Lower lobe of right lung (tissue), 2 donors: Measurements from ENCODE around the gene MPPED1. TPM values are rescaled to one million over a fixed set of nuclear protein-coding genes. Genes with fewer than 3 reads are reported as not detected.

Experiments
- ATAC-seq, 2 donors: fragments of 200-7000 bp; cut with Tn5 transposase; one replicate each; pipeline ENCODE4 v1.9.1; 2020 to 2022; ENCODE audit warnings: mild to moderate bottlenecking in 2 of 2, moderate library complexity in 2 of 2
- DNase-seq: peaks from one replicate; pipeline ENCODE4 v3.0.0-alpha.2; 2020
- H3K27ac ChIP-seq: fragments of 200-600 bp; one replicate; pipeline ENCODE4 v1.8.0; 2022
- H3K27me3 ChIP-seq: fragments of 200-600 bp; one replicate; pipeline ENCODE4 v1.8.0; 2022; ENCODE audit warnings: low read depth
- H3K36me3 ChIP-seq: fragments of 200-600 bp; one replicate; pipeline ENCODE4 v1.8.0; 2022; ENCODE audit warnings: mild to moderate bottlenecking
- H3K4me1 ChIP-seq: fragments of 200-600 bp; one replicate; pipeline ENCODE4 v1.8.0; 2022
- H3K4me3 ChIP-seq: fragments of 200-600 bp; one replicate; pipeline ENCODE4 v1.8.0; 2022; ENCODE audit warnings: mild to moderate bottlenecking
- H3K9me3 ChIP-seq: fragments of 200-600 bp; one replicate; pipeline ENCODE4 v1.8.0; 2022
- CTCF ChIP-seq: fragments of 200-600 bp; IDR thresholded peaks from one replicate; pipeline ENCODE4 v1.8.0; 2022; ENCODE audit warnings: antibody characterized with exemption, mild to moderate bottlenecking
- intact Hi-C: fragments of 100-400 bp; cut with DNase I; formaldehyde crosslinking; loops from one replicate; pipeline ENCODE4 v1.11.0; 2022
- total RNA-seq: library from RNA; stranded (reverse); fragmentation: NEBNext Ultra II Directional; extraction: Animal tissue kit (Norgen Biotek cat#: 25700); gene quantifications from one replicate; pipeline ENCODE4 v1.2.1, GENCODE V29; 2021
- donor health status: DM: no; HTN: yes; CAD: no; lungs with severe emphysema.

Gene MPPED1
- total RNA-seq, 1 donor from 2014 or later = not detected

GRCh38 chr22:43515902-43516301, 104.1 kb downstream of the MPPED1 start:
- intact Hi-C loops = no loop called here
- no peak for TF ChIP-seq CTCF
- peaks cover 13% of the 10 kb centered on the region for H3K27me3 ChIP-seq
- no peaks in the 10 kb centered on the region for H3K4me1 ChIP-seq
- no peaks in the 10 kb centered on the region for H3K36me3 ChIP-seq
- no peak for ATAC-seq
- no peaks in the 10 kb centered on the region for H3K9me3 ChIP-seq
- DNase-seq = peak; percentile 22
- no peak overlapping the region for H3K4me3 ChIP-seq
- H3K27ac ChIP-seq = no peak overlapping the region

- H3K4me1 ChIP-seq = no peaks in the 10 kb centered on the region
- H3K9me3 ChIP-seq = no peaks in the 10 kb centered on the region
- H3K27me3 ChIP-seq = peaks cover 13% of the 10 kb centered on the region
- H3K27ac ChIP-seq = no peak overlapping the region
- intact Hi-C loops = no loop called here
- no peaks in the 10 kb centered on the region for H3K36me3 ChIP-seq
- no peak overlapping the region for H3K4me3 ChIP-seq
- TF ChIP-seq CTCF = no peak
- ATAC-seq (no peak), DNase-seq (peak; percentile 19)
Observed at GRCh38 chr22:43516386-43516785, 104.6 kb downstream of the MPPED1 start.

- no peak for TF ChIP-seq CTCF
- Histone ChIP-seq H3K4me1 (no peaks in the 10 kb centered on the region), H3K4me3 (no peak overlapping the region), H3K9me3 (no peaks in the 10 kb centered on the region), H3K27me3 (peaks cover 18% of the 10 kb centered on the region), H3K27ac (no peak overlapping the region), H3K36me3 (no peaks in the 10 kb centered on the region)
- no peak for ATAC-seq
- intact Hi-C loops = no loop called here
- DNase-seq = peak; percentile 34
Observed at GRCh38 chr22:43516996-43517635, 105.3 kb downstream of the MPPED1 start.

- H3K27ac ChIP-seq = no peak overlapping the region
- no peaks in the 10 kb centered on the region for H3K9me3 ChIP-seq
- ATAC-seq (no peak), DNase-seq (no peak)
- no peak for TF ChIP-seq CTCF
- H3K27me3 ChIP-seq = peaks cover 19% of the 10 kb centered on the region
- no peaks in the 10 kb centered on the region for H3K4me1 ChIP-seq
- intact Hi-C loops = no loop called here
- H3K4me3 ChIP-seq = no peak overlapping the region
- H3K36me3 ChIP-seq = no peaks in the 10 kb centered on the region
Observed at GRCh38 chr22:43520632-43521039, 108.8 kb downstream of the MPPED1 start.

GRCh38 chr22:43521716-43522115, 109.9 kb downstream of the MPPED1 start:
- no peak for ATAC-seq

More at GRCh38 chr22:43521716-43522115, 109.9 kb downstream of the MPPED1 start:
- no peak for TF ChIP-seq CTCF
- Histone ChIP-seq H3K9me3 (no peaks in the 10 kb centered on the region), H3K36me3 (no peaks in the 10 kb centered on the region), H3K4me3 (no peak overlapping the region), H3K4me1 (no peaks in the 10 kb centered on the region), H3K27ac (no peak overlapping the region), H3K27me3 (peaks cover 11% of the 10 kb centered on the region)
- intact Hi-C loops = no loop called here
- peak; percentile 8 for DNase-seq
